HFF-Myc (cell line): ENCODE results near the gene SMAD3.
"Not testable (repeated sequence)": the region's sequence is repeated elsewhere in the genome, so short reads cannot be mapped to it uniquely, and the experiment has no call there.

ENCODE experiments used
- DNase-seq: peaks from one replicate; pipeline ENCODE4 v3.0.0-alpha.2; 2011; ENCODE audit warnings: low read depth; ENCODE audit errors: extremely low read depth
- H3K4me3 ChIP-seq: replicated peaks from 2 replicates; pipeline ENCODE4 v1.5.1; 2011; ENCODE audit warnings: low read depth, mild to moderate bottlenecking, control low read depth, low read length
- TF ChIP-seq, protein P1 (sequence below): IDR thresholded peaks from 2 replicates; pipeline ENCODE4 v1.5.1; 2012; ENCODE audit warnings: mild to moderate bottlenecking, low read depth, low read length, control low read depth; ENCODE audit errors: missing control alignments

The SMAD3 gene

DNA sequence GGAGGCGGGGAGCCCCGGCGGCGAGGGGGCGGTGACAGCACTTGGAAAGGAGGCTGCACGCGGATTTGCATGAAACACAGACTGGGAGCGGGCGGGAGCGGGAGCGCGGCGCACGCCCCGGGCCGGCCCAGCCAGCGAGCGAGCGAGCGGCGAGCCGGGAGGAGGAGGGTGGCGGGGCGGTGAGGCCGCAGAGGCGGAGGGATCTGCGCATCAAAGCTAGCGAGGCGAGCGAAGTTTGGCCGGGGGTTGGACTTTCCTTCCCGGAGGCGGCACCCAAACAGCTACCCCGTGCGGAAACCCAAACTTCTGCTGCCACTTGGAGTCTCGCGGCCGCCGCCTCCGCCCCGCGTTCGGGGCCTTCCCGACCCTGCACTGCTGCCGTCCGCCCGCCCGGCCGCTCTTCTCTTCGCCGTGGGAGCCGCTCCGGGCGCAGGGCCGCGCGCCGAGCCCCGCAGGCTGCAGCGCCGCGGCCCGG lies at the start of gene SMAD3:
TSS of gene SMAD3 (plus strand) at position 72 of the 475 bp plus-strand sequence. CDS start 553 bp downstream, outside the sequence.
- DNase-seq, result no peak
- peak within 1 kb of the TSS; percentile 98 for H3K4me3 ChIP-seq
- TF ChIP-seq, protein P1, sequence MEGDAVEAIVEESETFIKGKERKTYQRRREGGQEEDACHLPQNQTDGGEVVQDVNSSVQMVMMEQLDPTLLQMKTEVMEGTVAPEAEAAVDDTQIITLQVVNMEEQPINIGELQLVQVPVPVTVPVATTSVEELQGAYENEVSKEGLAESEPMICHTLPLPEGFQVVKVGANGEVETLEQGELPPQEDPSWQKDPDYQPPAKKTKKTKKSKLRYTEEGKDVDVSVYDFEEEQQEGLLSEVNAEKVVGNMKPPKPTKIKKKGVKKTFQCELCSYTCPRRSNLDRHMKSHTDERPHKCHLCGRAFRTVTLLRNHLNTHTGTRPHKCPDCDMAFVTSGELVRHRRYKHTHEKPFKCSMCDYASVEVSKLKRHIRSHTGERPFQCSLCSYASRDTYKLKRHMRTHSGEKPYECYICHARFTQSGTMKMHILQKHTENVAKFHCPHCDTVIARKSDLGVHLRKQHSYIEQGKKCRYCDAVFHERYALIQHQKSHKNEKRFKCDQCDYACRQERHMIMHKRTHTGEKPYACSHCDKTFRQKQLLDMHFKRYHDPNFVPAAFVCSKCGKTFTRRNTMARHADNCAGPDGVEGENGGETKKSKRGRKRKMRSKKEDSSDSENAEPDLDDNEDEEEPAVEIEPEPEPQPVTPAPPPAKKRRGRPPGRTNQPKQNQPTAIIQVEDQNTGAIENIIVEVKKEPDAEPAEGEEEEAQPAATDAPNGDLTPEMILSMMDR, result no peak

DNA sequence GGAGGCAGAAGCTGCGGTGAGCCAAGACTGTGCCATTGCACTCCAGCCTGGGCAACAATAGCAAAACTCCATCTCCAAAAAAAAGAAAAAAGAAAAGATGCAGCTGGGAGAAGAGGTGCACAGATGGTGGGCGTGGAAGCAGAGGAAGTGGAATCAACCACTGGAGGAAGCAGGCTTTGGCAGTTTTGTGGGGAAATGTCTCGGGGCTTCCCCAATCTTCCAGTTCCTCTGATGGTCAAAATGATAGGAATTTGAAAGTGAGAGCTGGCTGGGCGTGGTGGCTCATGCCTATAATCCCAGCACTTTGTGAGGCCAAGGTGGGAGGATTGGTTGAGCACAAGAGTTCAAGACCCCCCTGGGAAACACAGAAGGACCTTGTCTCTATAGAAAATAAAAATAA lies 48.1 kb upstream of the SMAD3 start:
- TF ChIP-seq, protein P1, result no peak
- DNase-seq, result no peak
- H3K4me3 ChIP-seq, result no peak overlapping the region

DNA sequence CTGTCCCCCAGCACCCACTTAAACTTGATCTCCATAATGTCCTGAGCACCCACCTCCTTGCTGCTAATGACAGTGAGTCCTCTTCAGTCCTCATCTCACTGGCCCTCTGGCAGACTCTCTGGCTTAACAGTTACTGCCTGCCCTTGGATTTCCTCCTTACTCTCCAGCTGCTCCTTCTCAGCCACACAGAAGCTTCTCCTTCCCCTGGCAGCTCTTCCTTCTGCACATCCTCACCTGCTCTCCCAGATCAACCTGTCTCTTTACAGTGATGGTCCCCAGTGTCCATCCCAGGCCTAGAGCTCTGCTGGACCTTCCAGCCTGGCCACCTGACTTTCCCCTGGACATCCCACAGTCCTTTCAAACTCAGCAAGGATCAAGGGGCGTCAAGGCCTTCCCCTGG lies 47.4 kb upstream of the SMAD3 start:
- no peak for DNase-seq
- TF ChIP-seq, protein P1, result no peak
- no peak overlapping the region for H3K4me3 ChIP-seq

DNA sequence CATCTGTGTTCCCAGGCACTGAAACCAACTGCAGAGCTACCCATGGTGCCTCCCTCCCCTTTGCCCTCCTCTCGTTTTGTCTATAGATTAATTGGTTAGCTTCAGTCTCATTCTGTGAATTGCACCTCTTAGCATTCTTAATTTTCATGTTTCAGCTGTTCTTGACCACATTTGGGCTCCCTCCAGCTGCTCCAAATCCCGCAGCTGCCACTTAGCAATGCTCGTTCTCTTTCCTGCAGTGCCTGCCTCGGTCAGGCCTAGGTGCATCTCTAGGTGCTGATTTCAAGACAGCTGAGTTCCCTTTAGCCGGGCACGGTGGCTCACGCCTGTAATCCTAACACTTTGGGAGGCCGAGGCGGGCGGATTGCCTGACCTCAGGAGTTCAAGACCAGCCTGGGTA lies 47.0 kb upstream of the SMAD3 start:
- no peak overlapping the region for H3K4me3 ChIP-seq
- DNase-seq, result no peak
- TF ChIP-seq, protein P1, result no peak

DNA sequence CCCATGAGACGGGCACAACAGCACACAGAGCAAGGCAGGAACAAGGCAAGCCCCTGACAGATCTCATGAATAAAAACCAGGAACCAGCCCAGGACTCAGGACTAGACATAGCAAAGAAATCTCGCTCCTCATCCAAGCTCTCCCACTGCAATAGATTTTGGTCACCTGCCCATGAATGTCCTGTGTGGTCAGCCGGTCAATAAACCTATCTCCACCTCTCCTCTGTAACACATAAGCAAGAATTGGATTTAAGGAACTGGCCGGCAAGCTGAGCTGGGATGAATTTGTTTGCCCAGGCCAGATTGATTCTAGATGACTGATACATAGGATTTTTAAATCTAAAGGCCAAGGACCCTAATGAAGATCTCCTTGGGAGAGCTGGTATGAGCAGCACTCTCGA lies 46.3 kb upstream of the SMAD3 start:
- no peak overlapping the region for H3K4me3 ChIP-seq
- DNase-seq, result no peak
- TF ChIP-seq, protein P1, result no peak

DNA sequence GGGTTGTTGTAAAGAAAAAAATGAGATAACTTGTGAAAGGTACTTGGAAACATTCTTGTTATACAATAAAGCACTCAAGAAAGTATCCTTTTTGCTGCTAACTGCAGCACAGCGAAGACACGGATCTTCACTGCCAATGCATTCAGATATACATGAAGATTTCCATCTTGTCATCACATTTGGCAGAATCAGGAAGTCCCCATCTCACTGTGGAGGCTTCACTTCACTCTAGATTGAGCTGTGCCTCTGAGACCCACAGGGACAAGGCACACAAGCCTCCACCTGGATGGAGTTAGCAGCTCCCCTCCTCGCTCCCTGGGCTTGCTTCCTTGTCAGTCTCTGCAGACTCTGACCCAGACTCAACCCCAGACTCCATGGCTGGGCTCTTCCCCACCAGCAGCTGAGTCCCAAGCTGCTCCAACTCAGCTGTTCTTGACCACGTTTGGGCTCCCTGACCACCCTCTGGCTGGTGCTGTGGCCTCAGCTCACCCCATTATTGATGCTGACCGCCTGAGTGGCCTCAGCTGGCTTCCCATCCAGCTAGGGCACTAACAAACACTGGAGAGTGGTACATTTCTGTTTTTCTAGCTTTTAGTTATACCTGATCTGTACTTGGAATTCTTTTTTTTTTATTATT lies 45.4 kb upstream of the SMAD3 start:
- no peak overlapping the region for H3K4me3 ChIP-seq
- DNase-seq, result no peak
- TF ChIP-seq, protein P1, result no peak

DNA sequence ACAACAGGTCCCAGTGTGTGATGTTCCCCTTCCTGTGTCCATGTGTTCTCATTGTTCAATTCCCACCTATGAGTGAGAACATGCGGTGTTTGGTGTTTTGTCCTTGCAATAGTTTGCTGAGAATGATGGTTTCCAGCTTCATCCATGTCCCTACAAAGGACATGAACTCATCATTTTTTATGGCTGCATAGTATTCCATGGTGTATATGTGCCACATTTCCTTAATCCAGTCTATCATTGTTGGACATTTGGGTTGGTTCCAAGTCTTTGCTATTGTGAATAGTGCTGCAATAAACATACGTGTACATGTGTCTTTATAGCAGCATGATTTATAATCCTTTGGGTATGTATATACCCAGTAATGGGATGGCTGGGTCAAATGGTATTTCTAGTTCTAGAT lies 44.7 kb upstream of the SMAD3 start:
- not testable (repeated sequence) for DNase-seq, H3K4me3 ChIP-seq
